NT2/D1 (cell line): ENCODE measurements around the gene PDCD4.

Source experiments
- DNase-seq: peaks from one replicate; pipeline ENCODE4 v3.0.0-alpha.2; 2011; ENCODE audit warnings: low read depth, low spot score
- H3K27me3 ChIP-seq: 2 replicates; pipeline ENCODE4 v1.6.0; 2011; ENCODE audit warnings: mild to moderate bottlenecking; ENCODE audit not compliant: insufficient read length, insufficient read depth
- H3K36me3 ChIP-seq: 2 replicates; pipeline ENCODE4 v1.6.1; 2011; ENCODE audit warnings: mild to moderate bottlenecking, low read length, mixed read lengths; ENCODE audit not compliant: insufficient read depth, insufficient read length
- H3K4me1 ChIP-seq: 2 replicates; pipeline ENCODE4 v1.5.1; 2011; ENCODE audit not compliant: insufficient read depth, insufficient read length
- H3K4me3 ChIP-seq: 2 replicates; pipeline ENCODE4 v1.5.1; 2011; ENCODE audit warnings: low read depth; ENCODE audit not compliant: insufficient read length
- H3K9ac ChIP-seq: 2 replicates; pipeline ENCODE4 v1.6.0; 2011; ENCODE audit warnings: low read depth; ENCODE audit not compliant: insufficient read length
- H3K9me3 ChIP-seq: 2 replicates; pipeline ENCODE4 v1.5.1; 2011; ENCODE audit warnings: mild to moderate bottlenecking, low read length; ENCODE audit not compliant: insufficient read depth
- SUZ12 ChIP-seq: IDR thresholded peaks from 2 replicates; pipeline ENCODE4 v1.6.1; 2011; ENCODE audit not compliant: insufficient read length, insufficient read depth; ENCODE audit errors: extremely low read depth
- YY1 ChIP-seq: IDR thresholded peaks from 2 replicates; pipeline ENCODE4 v1.6.1; 2011; ENCODE audit not compliant: insufficient read length, insufficient read depth
- ZNF274 ChIP-seq: IDR thresholded peaks from 2 replicates; pipeline ENCODE4 v1.6.1; 2011; ENCODE audit warnings: mild to moderate bottlenecking, low read depth, low read length

PDCD4 gene

GRCh38 chr10:110919349-110919931, 47.7 kb downstream of the PDCD4 start, which contains the start of gene SHOC2:
Gene SHOC2, plus strand, starts transcription at chr10:110919604. Its CDS starts 44,755 bp downstream, at chr10:110964359.
- Histone ChIP-seq H3K4me1 (peaks cover 3% of the 10 kb centered on the region), H3K27me3 (no peaks in the 10 kb centered on the region), H3K4me3 (peak within 1 kb of the TSS; percentile 81), H3K9me3 (no peaks in the 10 kb centered on the region), H3K36me3 (peaks cover 6% of the 10 kb centered on the region), H3K9ac (peak within 1 kb of the TSS; percentile 85)
- DNase-seq, result no peak
- no peak for TF ChIP-seq ZNF274
- TF ChIP-seq YY1, result no peak
- TF ChIP-seq SUZ12, result no peak

GRCh38 chr10:110919971-110920881, 48.5 kb downstream of the PDCD4 start:
- Histone ChIP-seq H3K36me3 (peaks cover 6% of the 10 kb centered on the region), H3K4me3 (peak overlapping the region; percentile 69), H3K9me3 (no peaks in the 10 kb centered on the region), H3K4me1 (peaks cover 3% of the 10 kb centered on the region), H3K9ac (peak overlapping the region; percentile 83), H3K27me3 (no peaks in the 10 kb centered on the region)
- TF ChIP-seq YY1 (no peak), SUZ12 (no peak), ZNF274 (no peak)
- no peak for DNase-seq

DNA sequence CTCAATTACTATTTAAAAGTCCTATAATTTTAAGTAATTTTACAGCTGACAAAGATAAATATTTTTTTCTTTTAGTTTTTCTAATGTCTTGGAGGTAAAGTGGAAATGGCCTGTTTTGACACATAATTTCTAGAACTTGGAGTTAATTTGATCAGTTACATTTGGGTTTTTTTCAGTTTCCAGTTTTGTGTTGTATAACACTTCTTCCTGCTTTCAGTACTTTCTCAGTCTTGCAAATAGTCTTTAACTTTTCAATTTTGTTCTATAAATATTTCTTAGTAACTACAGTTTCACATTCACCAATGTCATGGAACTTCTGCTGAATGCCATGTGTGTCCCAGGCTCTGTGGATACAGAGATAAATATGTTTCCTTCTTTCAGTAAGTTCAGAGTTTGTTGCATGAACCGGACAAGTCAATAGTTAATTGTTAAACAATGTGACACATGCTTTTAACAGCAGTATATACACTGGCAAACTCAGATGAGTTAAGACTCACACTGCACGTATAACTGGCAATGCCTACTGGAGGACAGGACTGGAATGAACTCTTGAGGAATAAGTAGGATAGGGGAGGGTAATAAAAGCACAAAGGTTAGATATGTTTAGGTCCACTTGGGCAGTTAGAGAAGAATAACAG, 52.2 kb downstream of the PDCD4 start:
- no peaks in the 10 kb centered on the region for H3K4me1 ChIP-seq
- DNase-seq, result no peak
- H3K9me3 ChIP-seq, result no peaks in the 10 kb centered on the region
- no peaks in the 10 kb centered on the region for H3K27me3 ChIP-seq
- no peaks in the 10 kb centered on the region for H3K36me3 ChIP-seq
- no peak overlapping the region for H3K4me3 ChIP-seq
- no peak overlapping the region for H3K9ac ChIP-seq
- no peak for TF ChIP-seq ZNF274
- no peak for TF ChIP-seq YY1
- TF ChIP-seq SUZ12, result no peak

- Histone ChIP-seq H3K36me3 (no peaks in the 10 kb centered on the region), H3K4me3 (no peak overlapping the region), H3K9ac (no peak overlapping the region), H3K4me1 (no peaks in the 10 kb centered on the region), H3K9me3 (no peaks in the 10 kb centered on the region), H3K27me3 (no peaks in the 10 kb centered on the region)
- TF ChIP-seq YY1 (no peak), ZNF274 (no peak), SUZ12 (no peak)
- no peak for DNase-seq
These were observed 55.7 kb downstream of the PDCD4 start for GRCh38 chr10:110927461-110927860.

DNA sequence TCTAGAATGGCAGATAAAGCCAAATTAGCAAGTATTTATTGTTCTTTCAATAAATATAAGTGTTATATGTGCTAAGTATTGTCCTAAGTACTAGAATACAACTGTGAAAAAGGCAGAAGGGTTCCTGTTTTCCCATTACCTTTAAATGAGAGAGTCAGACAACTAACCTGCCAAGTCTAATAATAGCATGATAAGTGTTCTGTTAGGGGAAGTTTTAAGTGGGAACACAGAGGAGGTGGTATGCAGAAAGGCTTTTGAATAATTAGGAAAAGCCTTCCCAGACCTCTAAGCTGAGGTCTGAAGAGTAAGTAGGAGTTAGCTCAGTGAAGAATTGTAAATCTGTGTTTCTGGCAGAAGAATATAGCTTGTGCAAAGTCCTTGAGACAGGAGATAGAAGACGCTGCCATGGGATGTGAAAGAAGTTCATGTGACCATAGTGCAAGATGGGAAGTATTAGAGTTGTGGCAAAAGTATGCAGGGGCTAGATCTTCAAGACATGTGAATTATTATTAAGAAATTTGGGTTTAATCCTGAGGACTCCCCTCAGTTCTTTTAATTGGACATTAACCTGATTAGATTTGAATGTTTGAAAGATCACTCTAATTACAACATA, 60.1 kb downstream of the PDCD4 start:
- H3K4me1 ChIP-seq, result no peaks in the 10 kb centered on the region
- TF ChIP-seq YY1, result no peak
- TF ChIP-seq SUZ12, result no peak
- no peak for TF ChIP-seq ZNF274
- no peak for DNase-seq
- H3K9ac ChIP-seq, result no peak overlapping the region
- no peak overlapping the region for H3K4me3 ChIP-seq
- no peaks in the 10 kb centered on the region for H3K27me3 ChIP-seq
- H3K9me3 ChIP-seq, result no peaks in the 10 kb centered on the region
- H3K36me3 ChIP-seq, result no peaks in the 10 kb centered on the region

DNA sequence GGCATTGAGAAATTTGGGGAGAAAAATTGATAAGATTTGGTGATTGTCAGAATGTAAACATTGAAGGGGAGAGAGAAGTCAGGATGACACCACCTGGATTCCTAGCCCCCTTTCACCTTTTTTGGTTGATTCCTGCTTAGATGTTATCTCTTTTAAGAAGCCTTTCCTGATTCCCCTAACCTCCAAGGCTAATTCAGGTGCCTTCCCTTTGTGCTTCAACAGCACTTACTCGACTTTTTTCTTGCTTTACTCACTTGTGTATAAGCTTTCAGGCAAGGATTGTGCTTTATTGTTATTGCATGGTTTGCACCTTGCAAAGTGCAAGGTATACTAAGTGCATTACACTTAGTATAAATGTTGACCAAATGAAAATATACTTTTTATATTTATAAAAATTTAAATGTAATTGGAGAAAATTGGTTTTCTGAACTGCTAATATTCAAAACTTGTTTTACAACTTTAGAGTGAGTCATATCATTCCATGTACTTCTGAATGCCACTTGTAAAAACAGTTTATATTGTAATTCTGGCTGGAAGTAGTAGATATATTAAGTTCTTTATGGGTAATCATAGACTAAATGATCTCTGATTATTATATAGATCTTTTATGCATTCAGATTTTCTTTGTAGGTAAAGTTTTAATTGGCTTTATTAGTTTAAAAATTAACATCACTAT, 60.9 kb downstream of the PDCD4 start:
- H3K9me3 ChIP-seq, result no peaks in the 10 kb centered on the region
- peaks cover 3% of the 10 kb centered on the region for H3K36me3 ChIP-seq
- H3K9ac ChIP-seq, result no peak overlapping the region
- H3K4me3 ChIP-seq, result no peak overlapping the region
- no peak for DNase-seq
- H3K4me1 ChIP-seq, result no peaks in the 10 kb centered on the region
- no peak for TF ChIP-seq ZNF274
- no peak for TF ChIP-seq YY1
- no peaks in the 10 kb centered on the region for H3K27me3 ChIP-seq
